HG03135 (cell line): Measurements from ENCODE around the gene INO80D.
A peak's percentile ranks its signal among the peaks of the same experiment; 100 is the strongest.
"Not testable (repeated sequence)": the region's sequence is repeated elsewhere in the genome, so short reads cannot be mapped to it uniquely, and the experiment has no call there.

Source experiments
- ATAC-seq: cut with Tn5 transposase; IDR thresholded peaks from one replicate; pipeline ENCODE4 v1.9.1; 2021; ENCODE audit warnings: mild to moderate bottlenecking, moderate library complexity; ENCODE audit not compliant: unreplicated experiment

The INO80D gene

DNA sequence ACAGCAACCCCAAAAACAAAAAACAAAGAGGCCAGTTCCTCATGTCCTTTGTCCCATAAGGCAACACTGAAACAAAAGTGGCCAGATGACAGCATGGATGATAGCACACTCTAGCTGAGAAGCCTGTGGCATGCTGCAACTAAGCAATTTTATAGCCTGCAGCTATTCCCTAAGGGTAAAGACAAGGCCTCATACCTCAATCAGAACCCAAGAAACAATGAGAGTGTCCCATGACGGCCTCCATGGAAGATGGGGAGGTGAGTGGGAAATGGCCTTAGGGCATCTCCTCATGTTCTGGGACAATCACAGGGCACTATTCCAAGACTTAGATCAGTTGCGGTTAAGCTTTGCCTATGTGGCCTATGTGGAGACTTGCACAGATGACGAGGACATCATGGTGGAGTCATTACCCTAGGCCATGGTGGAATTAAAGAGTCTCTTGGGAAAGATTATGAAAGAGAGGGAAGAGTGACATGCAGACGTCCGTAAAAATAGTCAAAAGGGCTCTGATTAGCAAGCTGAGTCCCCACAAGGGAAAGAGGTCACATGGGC, 103.1 kb downstream of the INO80D start:
- no peak for ATAC-seq

GRCh38 chr2:205978728-205979127, 107.2 kb downstream of the INO80D start:
- not testable (repeated sequence) for ATAC-seq

DNA sequence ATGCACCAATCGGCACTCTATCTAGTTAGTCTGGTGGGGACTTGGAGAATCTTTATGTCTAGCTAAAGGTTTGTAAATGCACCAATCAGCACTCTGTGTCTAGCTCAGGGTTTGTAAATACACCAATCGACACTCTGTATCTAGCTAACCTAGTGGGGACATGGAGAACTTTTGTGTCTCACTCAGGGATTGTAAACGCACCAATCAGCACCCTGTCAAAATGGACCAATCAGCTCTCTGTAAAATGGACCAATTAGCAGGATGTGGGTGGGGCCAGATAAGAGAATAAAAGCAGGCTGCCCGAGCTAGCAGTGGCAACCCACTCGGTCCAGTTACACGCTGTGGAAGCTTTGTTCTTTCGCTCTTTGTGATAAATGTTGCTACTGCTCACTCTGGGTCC, 108.3 kb downstream of the INO80D start:
- ATAC-seq = not testable (repeated sequence)

- ATAC-seq = not testable (repeated sequence)
These were observed 108.9 kb downstream of the INO80D start for GRCh38 chr2:205976934-205977659.

- ATAC-seq = no peak
These were observed 109.7 kb downstream of the INO80D start for GRCh38 chr2:205976120-205976814.

DNA sequence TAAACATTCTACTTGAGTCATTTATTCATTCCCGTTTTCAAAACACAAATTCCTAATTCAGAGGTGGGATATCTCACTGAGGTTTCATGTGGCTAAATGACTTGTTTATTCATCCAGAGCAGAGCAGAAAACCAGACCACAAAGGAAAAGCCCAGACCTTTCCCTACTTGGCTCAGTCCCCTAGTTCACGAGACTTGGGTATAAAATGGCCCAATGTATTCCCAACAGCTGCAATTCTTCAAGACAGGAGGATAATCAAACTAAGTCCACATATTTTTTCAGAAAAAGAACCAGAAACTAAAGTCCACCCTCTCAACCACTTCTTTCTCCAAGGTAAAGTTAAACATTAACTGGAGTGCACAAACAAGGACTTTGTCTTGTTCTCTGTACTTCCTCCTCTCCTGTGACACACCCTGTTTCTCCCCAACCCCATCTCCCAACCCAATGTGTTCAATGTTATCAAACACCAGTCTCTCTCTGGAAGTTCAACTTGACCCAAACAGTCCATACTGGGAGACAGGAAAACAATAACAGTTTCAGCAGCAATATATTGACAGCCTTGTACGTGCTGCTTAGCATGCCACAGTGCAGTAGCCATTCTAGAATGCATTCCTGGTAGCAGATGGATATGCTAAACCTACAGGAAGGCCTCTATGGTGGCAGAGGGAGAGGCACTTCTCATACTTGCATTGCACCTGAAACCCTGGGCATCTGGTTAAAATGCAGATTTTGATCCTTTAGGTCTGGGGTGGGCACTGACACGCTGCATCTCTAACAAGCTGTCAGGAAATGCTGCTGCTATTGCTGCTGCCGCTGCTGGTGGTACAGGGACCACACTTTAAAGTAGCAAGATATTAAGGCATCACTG, 110.7 kb downstream of the INO80D start:
- ATAC-seq = no peak

DNA sequence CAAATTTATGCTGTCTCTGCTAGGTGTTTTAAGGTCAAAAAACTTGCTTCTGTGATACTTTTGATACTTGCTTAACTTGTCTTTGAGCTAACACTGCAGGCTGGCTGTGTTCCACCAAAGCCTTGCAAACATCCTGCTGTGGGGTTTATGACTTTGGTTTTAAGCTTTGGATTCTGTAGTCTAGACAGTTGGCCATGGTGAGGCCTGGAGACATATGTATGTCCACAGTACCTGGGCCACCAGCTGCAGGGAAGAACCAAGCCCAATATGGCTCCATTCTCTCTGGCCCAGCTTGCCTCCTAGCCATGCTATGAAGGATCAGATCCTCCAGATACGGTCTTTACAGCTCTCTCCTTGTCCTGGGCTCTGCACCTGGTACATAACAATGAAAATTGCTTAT, 113.9 kb downstream of the INO80D start:
- no peak for ATAC-seq

DNA sequence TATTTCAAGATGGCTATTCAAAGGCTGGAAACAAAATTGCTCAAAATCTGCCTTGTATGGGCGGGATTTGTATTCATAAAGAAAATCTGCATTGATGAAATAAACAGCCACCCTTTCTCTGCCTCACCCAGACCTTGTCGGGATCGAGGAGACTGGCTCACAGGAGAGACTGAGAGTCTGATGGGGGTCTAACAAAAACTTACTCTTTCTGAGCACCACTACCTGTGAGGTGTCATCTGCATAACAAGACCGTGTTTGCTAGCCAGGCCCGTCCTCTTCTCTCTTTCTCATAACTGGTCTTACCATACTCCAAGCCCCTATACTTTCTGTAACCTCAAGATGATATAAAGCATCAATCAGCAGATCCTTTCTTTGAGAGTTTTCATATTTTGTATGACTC, 115.6 kb downstream of the INO80D start:
- ATAC-seq = no peak

GRCh38 chr2:205969584-205969983, 116.4 kb downstream of the INO80D start:
- no peak for ATAC-seq

- ATAC-seq = no peak
These were observed 118.4 kb downstream of the INO80D start for GRCh38 chr2:205967391-205968075.

- no peak for ATAC-seq
These were observed 120.3 kb downstream of the INO80D start for GRCh38 chr2:205965707-205966106.

GRCh38 chr2:205964111-205964761, 121.7 kb downstream of the INO80D start:
- ATAC-seq = no peak

DNA sequence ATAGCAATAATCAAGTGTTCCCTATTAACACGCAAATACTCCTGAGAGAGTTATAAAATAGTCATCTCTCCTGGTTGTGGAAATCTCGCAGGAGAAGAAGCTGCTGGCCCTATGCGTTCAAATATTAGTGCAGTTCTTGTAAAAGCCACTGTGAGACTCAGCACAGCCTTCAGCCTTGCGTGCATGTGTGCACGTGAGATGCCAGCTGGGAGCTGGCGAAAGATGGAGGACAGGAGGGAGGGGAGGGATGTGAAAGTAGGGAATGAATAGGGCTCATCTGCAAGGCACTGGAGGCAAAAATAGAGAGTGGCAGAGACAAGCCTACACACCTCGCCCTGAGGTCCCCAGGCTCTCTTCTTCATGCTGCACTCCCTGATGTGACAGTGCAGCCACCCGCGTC, 126.5 kb downstream of the INO80D start:
- ATAC-seq = no peak

- no peak for ATAC-seq
These were observed 128.4 kb downstream of the INO80D start for GRCh38 chr2:205957452-205958154.

DNA sequence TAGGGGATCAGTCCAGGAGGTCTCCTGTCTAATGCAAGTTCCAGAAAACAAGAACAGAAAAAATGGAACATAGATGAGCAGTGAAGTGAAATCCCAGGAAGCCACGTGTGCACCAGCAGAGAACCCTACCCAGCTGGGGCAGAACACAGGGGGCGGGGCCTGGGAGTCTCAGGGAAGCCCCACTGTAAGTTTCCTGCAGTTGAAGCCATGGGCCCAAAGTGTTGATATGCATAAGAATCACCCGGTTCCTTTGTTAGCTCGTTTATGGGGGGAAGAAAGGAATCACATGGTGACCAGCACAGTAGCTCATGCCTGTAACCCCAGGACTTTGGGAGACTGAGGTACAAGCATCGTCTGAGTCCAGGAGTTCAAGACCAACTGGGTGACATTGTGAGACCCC, 131.3 kb downstream of the INO80D start:
- ATAC-seq = no peak

DNA sequence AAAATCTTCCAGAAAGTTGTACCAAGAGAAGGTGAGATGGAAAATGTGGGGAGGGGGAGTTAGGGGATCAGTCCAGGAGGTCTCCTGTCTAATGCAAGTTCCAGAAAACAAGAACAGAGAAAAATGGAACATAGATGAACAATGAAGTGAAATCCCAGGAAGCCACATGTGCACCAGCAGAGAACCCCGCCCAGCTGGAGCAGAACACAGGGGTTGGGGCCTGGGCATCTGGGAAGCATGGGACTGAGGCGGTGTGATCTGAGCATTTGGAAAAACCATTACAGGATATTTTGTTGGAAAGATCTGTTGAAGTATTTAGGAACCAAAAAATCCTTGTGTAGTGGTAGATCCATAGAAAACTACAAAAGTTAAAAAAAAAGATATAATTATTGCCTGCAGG, 133.7 kb downstream of the INO80D start:
- ATAC-seq = no peak

- ATAC-seq = no peak
These were observed 137.1 kb downstream of the INO80D start for GRCh38 chr2:205948883-205949282.

DNA sequence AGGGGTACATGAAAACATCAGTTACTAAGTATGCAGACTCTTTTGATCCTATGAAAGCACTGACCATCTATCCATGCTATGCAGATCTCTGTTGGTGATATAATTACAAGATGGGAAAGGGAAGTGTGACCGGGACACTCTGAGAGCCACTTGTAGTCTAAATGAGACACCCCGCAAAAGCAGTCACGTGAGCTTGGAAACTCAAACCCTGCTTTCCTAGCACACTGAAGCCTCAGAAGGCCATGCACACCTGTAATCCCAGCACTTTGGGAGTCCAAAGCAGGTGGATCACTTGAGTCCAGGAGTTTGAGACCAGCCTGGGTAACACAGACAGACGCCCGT, 137.5 kb downstream of the INO80D start:
- ATAC-seq = no peak

- ATAC-seq = peak; percentile 73
These were observed 138.1 kb downstream of the INO80D start for GRCh38 chr2:205947621-205948495.
